T-cell (primary cell): ENCODE measurements around the gene PTPN2. TPM values are rescaled to one million over a fixed set of nuclear protein-coding genes. Genes with fewer than 3 reads are reported as not detected.
"Not testable (repeated sequence)": the region's sequence is repeated elsewhere in the genome, so short reads cannot be mapped to it uniquely, and the experiment has no call there.

Experiments used
- ATAC-seq, 4 experiments: fragments of 200-7000 bp in 3 of 4; fragments of 150-1000 bp in 1 of 4; cut with Tn5 transposase; replicated peaks in 1 of 4; 1 replicate in 3 of 4; 2 replicates in 1 of 4; pipeline ENCODE4 v1.10.0; 2021; ENCODE audit warnings: moderate library complexity in 3 of 4, mild to moderate bottlenecking in 2 of 4, moderate number of reproducible peaks in 1 of 4
- CTCF ChIA-PET, 2 donors: fragments of 300-600 bp; sonication (Branson Sonifier 250); formaldehyde crosslinking; loops; one replicate each; lab custom pipeline; 2022; ENCODE audit warnings: antibody characterized with exemption in 2 of 2; lab: Charles Lee
- POLR2A ChIA-PET, 2 donors: fragments of 300-600 bp; sonication (Branson Sonifier 250); formaldehyde crosslinking; loops; one replicate each; lab custom pipeline; 2022; ENCODE audit warnings: antibody characterized with exemption in 2 of 2; lab: Charles Lee
- DNase-seq, 35 experiments: peaks; one replicate each; pipeline versions ENCODE4 v3.0.0 to v3.0.0-alpha.2; 2013 to 2023
- H3K27ac ChIP-seq: one replicate; pipeline ENCODE4 v1.5.1; 2013; ENCODE audit warnings: low read length
- H3K27me3 ChIP-seq, 2 experiments: replicated peaks in 1 of 2; 1 replicate in 1 of 2; 2 replicates in 1 of 2; pipeline versions ENCODE4 v1.6.1 to v1.7.0; 2013; ENCODE audit warnings: low read length in 1 of 2, mixed read lengths in 1 of 2; ENCODE audit not compliant: control insufficient read depth in 2 of 2, insufficient read depth in 2 of 2; ENCODE audit errors: extremely low read depth in 1 of 2
- H3K36me3 ChIP-seq, 2 donors: 1 replicate in 1 of 2; 2 replicates in 1 of 2; pipeline versions ENCODE4 v1.6.1 to v1.7.0; 2013; ENCODE audit warnings: low read length in 1 of 2; ENCODE audit not compliant: control insufficient read depth in 2 of 2, insufficient read depth in 1 of 2; ENCODE audit errors: extremely low read depth in 1 of 2
- H3K4me1 ChIP-seq, 2 experiments: 1 replicate in 1 of 2; 2 replicates in 1 of 2; pipeline versions ENCODE4 v1.6.1 to v1.7.0; 2013; ENCODE audit warnings: low read length in 2 of 2, mixed read lengths in 1 of 2; ENCODE audit not compliant: insufficient read depth in 2 of 2, control insufficient read depth in 1 of 2; ENCODE audit errors: extremely low read depth in 1 of 2
- H3K4me3 ChIP-seq, 2 donors: 1 replicate in 1 of 2; 2 replicates in 1 of 2; pipeline versions ENCODE4 v1.5.1 to v1.7.0; 2013; ENCODE audit warnings: mild to moderate bottlenecking in 2 of 2, low read length in 1 of 2, moderate library complexity in 1 of 2; ENCODE audit not compliant: control insufficient read depth in 1 of 2; ENCODE audit errors: extremely low read depth in 1 of 2
- H3K9me3 ChIP-seq: 2 replicates; pipeline ENCODE4 v1.7.0; 2013
- H3K27ac Mint-ChIP-seq, 2 donors: one replicate each; pipeline ENCODE4 v1.8.0; 2020 to 2021; ENCODE audit warnings: mild to moderate bottlenecking in 2 of 2, mixed read lengths in 2 of 2
- H3K27me3 Mint-ChIP-seq, 2 donors: one replicate each; pipeline ENCODE4 v1.8.0; 2021 to 2022; ENCODE audit warnings: mixed read lengths in 2 of 2
- H3K36me3 Mint-ChIP-seq: one replicate; pipeline ENCODE4 v1.8.0; 2021; ENCODE audit warnings: mixed read lengths
- H3K4me1 Mint-ChIP-seq, 3 donors: one replicate each; pipeline ENCODE4 v1.8.0; 2020 to 2022; ENCODE audit warnings: mixed read lengths in 3 of 3, mild to moderate bottlenecking in 1 of 3
- H3K4me3 Mint-ChIP-seq, 3 donors: one replicate each; pipeline ENCODE4 v1.8.0; 2020 to 2022; ENCODE audit warnings: mild to moderate bottlenecking in 3 of 3, mixed read lengths in 3 of 3, moderate library complexity in 3 of 3
- H3K9me3 Mint-ChIP-seq, 3 donors: one replicate each; pipeline ENCODE4 v1.8.0; 2020 to 2022; ENCODE audit warnings: mixed read lengths in 3 of 3
- WGBS: methylation state at CpG from one replicate; pipeline ENCODE4 v1.1.5; 2013; ENCODE audit warnings: missing lambda C conversion rate; ENCODE audit not compliant: insufficient coverage; 5-methylcytosine and 5-hydroxymethylcytosine counted together
- total RNA-seq, 35 experiments: library from RNA in 6 of 35; stranded (reverse) in 6 of 35; fragments of 120-200 nt in 1 of 35; gene quantifications; one replicate each; pipeline versions ENCODE4 v1.2.1 to v1.2.4 and lab custom pipeline; 2013 to 2026

The PTPN2 gene
- total RNA-seq, 5 donors from 2014 or later (not counting 1 experiment from before 2014, with no cell fraction given), result 44.8 to 78.4 (median 57.2) TPM

DNA sequence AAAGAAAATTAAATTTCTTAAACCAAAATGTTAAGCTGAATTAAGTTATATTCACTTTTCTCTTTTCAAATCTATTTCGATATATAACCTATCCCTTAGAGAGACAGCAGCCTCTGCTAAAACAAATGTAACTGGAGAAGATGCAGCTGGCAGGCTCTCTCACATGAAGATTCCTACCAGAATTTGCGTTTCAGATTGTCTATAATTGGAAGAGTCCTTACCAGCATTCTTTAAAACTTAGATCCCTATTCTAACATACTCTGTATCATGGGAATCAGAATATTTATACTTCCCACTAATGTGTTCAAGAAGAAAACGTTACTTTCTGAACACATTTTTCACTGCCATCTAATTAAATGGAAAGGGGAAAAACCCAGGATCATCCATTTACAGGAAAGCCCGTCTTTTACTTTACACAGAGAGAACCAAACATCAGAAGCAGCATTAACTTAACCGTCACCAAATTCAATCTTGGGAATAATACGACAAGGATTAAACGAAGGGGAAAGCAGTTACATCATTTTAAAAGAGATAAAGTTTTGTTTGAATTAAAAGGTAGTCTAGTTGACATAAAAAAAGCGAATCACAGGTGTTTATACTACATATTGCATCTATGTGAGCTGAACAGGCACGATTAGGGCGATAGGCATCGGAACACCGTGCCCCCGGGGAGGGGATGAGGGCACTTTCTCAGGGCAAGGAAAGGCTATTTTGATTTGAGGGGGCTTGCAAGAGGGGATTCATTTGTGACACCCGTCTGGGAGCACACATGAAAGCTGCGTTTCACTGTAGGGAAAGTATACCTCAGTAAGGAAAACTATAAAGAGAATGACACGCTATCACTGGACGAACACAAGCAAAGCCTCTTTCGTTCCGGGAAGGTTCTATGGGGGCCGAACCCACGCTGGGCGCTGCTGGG is 1.3 kb downstream of the PTPN2 start:
- Histone ChIP-seq H3K9me3 (no peaks in the 10 kb centered on the region), H3K27me3 (no peaks in the 10 kb centered on the region), H3K4me3 (peak overlapping the region; percentile 76 to 79), H3K27ac (peak overlapping the region; percentile 58), H3K4me1 (peaks cover 26 to 36% of the 10 kb centered on the region in 2 experiments), H3K36me3 (no peaks in the 10 kb centered on the region)
- Mint-ChIP-seq H3K4me1 (peaks cover 63 to 71% (median 64%) of the 10 kb centered on the region in 3 donors), H3K27me3 (no peaks in the 10 kb centered on the region), H3K27ac (peak overlapping the region; percentile 37 to 91), H3K9me3 (no peaks in the 10 kb centered on the region), H3K36me3 (peaks cover 3% of the 10 kb centered on the region), H3K4me3 (peak overlapping the region; percentile 86 to 92 (median 90))
- DNase-seq, result peak in 3 of 35 experiments; percentile 2 to 23 (median 10)
- POLR2A ChIA-PET, result interaction anchor here (0.6 to 1.9 kb wide), 32 partner anchors 8 to 686 kb away, joined by 3 to 18 read pairs (median 6); partner anchors contain the start of genes CEP192 (in 2 of the 2) and AFG3L2 (in 1 of the 2)
- WGBS, result 0% methylated on average over 15 of the region's 22 CpGs
- CTCF ChIA-PET, result interaction anchor here (0.6 to 1.6 kb wide), 13 partner anchors 8 to 490 kb away, joined by 3 to 10 read pairs (median 4); partner anchors contain the start of genes CEP192 (in 1 of the 2), CEP76 (in 1 of the 2) and PSMG2 (in 1 of the 2)
- ATAC-seq, result no peak

DNA sequence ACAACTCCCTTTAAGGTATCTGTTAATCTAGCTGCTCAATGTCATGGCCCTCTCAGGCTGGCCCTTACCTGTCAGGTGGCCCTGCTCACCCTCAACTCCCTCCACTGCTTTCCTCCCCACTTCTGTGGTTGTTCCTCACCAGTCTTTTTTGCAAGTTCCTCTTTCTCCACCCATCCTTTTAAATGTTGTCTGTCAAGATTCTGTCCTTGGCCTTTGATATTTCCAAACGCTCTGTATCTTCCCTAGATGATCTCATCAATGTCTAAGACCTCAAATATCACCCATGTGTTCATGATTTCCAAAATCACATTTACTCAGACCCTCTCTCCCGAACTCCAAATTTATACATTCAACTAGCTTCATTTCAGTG is 3.5 kb downstream of the PTPN2 start:
- peak overlapping the region in 1 of 2 donors; percentile 6 for H3K27ac Mint-ChIP-seq
- H3K36me3 ChIP-seq, result no peaks in the 10 kb centered on the region
- no peak overlapping the region for H3K4me3 ChIP-seq
- H3K9me3 Mint-ChIP-seq, result no peaks in the 10 kb centered on the region
- peaks cover 74 to 83% (median 80%) of the 10 kb centered on the region in 3 donors for H3K4me1 Mint-ChIP-seq
- CTCF ChIA-PET, result no interaction called here
- no peaks in the 10 kb centered on the region for H3K9me3 ChIP-seq
- DNase-seq (no peak), ATAC-seq (no peak)
- 53% methylated on average over 2 of the region's 2 CpGs for WGBS
- H3K27me3 ChIP-seq, result no peaks in the 10 kb centered on the region
- H3K27ac ChIP-seq, result no peak overlapping the region
- H3K36me3 Mint-ChIP-seq, result peaks cover 13% of the 10 kb centered on the region
- H3K27me3 Mint-ChIP-seq, result no peaks in the 10 kb centered on the region
- POLR2A ChIA-PET, result interaction anchor here (0.5 to 0.7 kb wide), 2 partner anchors 9 to 17 kb away, joined by 3 to 4 read pairs; no protein-coding TSS in a partner anchor
- peaks cover 31 to 41% of the 10 kb centered on the region in 2 experiments for H3K4me1 ChIP-seq
- peak overlapping the region in 2 of 3 donors; percentile 22 to 86 for H3K4me3 Mint-ChIP-seq

DNA sequence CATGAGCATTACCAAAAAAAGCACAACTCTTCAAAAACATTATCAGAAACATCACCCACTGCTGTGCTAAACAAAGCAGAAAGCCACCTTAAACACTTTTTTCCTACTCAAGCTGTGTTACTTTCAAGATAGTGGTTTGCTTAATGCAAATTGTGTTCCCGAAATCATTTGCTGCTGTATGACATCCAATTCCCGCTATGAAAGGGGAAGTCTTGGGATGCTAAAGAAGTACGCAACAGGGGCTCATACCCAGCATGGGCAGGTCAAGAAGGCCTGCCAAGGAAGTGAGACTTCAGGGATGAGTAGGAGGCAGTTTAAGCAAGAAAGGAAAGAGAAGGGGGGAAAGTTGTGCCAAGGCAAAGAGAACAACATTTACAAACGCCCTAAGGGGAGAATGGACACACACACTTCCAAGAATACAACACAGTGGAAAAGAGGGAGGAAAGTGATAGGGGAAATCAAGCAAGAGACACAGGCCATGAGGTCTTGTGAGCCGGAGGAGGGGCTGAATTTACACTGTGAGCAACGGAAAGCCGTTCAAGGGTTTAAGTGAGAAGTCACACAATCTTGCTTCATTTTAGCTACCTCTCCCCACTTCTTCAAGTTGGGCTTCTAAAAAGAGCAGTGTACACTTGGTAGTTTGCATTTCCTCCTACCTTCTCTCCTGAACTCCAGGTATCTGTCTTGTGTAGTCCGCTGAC is 4.0 kb downstream of the PTPN2 start:
- POLR2A ChIA-PET, result interaction anchor here (0.5 to 0.7 kb wide), 3 partner anchors 9 to 16 kb away, joined by 3 to 6 read pairs (median 4); no protein-coding TSS in a partner anchor

DNA sequence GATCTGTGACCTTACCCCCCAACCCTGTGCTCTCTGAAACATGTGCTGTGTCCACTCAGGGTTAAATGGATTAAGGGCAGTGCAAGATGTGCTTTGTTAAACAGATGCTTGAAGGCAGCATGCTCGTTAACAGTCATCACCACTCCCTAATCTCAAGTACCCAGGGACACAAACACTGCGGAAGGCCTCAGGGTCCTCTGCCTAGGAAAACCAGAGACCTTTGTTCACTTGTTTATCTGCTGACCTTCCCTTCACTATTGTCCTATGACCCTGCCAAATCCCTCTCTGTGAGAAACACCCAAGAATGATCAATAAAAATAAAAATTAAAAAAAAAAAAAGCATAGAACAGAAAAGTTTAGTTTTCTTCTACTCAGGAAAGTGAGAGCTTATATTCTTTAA is 9.0 kb downstream of the PTPN2 start:
- CTCF ChIA-PET, result interaction anchor here (0.5 to 1.5 kb wide), 3 partner anchors 13 to 41 kb away, joined by 3 to 5 read pairs (median 4); no protein-coding TSS in a partner anchor
- not testable (repeated sequence) for ATAC-seq, H3K27ac ChIP-seq, H3K27ac Mint-ChIP-seq, DNase-seq, H3K27me3 ChIP-seq, H3K36me3 ChIP-seq, H3K9me3 ChIP-seq, H3K4me3 ChIP-seq, H3K4me3 Mint-ChIP-seq, H3K9me3 Mint-ChIP-seq, H3K27me3 Mint-ChIP-seq
- H3K4me1 Mint-ChIP-seq, result peaks cover 44 to 49% (median 49%) of the 10 kb centered on the region in 3 donors
- peaks cover 7 to 14% of the 10 kb centered on the region in 2 experiments for H3K4me1 ChIP-seq
- peaks cover 19% of the 10 kb centered on the region for H3K36me3 Mint-ChIP-seq
- POLR2A ChIA-PET, result interaction anchor here (0.5 to 0.7 kb wide), 5 partner anchors 8 to 411 kb away, joined by 3 to 4 read pairs (median 4); no protein-coding TSS in a partner anchor
- WGBS, result 100% methylated on average over 1 of the region's 2 CpGs

More for the DNA sequence above, 4.0 kb downstream of the PTPN2 start:
- Mint-ChIP-seq H3K27me3 (no peaks in the 10 kb centered on the region), H3K4me1 (peaks cover 71 to 82% (median 77%) of the 10 kb centered on the region in 3 donors), H3K4me3 (peak overlapping the region; percentile 4 to 86 (median 32)), H3K36me3 (peaks cover 15% of the 10 kb centered on the region), H3K27ac (peak overlapping the region; percentile 7 to 24), H3K9me3 (no peaks in the 10 kb centered on the region)
- Histone ChIP-seq H3K4me3 (no peak overlapping the region), H3K4me1 (peaks cover 31 to 41% of the 10 kb centered on the region in 2 experiments), H3K27ac (no peak overlapping the region), H3K36me3 (no peaks in the 10 kb centered on the region), H3K27me3 (no peaks in the 10 kb centered on the region), H3K9me3 (no peaks in the 10 kb centered on the region)
- WGBS, result 71% methylated on average over 4 of the region's 8 CpGs
- DNase-seq (no peak), ATAC-seq (no peak)
- CTCF ChIA-PET, result no interaction called here

DNA sequence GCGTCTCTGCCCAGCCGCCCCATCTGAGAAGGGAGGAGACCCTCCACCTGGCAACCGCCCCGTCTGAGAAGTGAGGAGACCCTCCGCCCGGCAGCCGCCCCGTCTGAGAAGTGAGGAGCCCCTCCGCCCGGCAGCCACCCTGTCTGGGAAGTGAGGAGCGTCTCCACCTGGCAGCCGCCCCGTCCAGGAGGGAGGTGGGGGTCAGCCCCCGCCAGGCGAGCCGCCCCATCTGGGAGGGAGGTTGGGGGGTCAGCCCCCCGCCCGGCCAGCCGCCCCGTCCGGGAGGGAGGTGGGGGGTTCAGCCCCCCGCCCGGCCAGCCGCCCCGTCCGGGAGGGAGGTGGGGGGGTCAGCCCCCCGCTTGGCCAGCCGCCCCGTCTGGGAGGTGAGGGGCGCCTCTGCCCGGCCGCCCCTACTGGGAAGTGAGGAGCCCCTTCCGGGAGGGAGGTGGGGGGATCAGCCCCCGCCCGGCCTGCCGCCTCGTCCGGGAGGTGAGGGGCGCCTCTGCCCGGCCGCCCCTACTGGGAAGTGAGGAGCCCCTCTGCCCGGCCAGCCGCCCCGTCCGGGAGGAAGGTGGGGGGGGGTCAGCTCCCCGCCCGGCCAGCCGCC is 10.0 kb downstream of the PTPN2 start:
- H3K27me3 Mint-ChIP-seq, H3K9me3 Mint-ChIP-seq, DNase-seq, H3K36me3 ChIP-seq, H3K27ac Mint-ChIP-seq, POLR2A ChIA-PET, ATAC-seq, H3K4me3 Mint-ChIP-seq, CTCF ChIA-PET, H3K27me3 ChIP-seq, H3K9me3 ChIP-seq, H3K27ac ChIP-seq, H3K4me3 ChIP-seq: not testable (repeated sequence)
- H3K36me3 Mint-ChIP-seq, result peaks cover 19% of the 10 kb centered on the region
- peaks cover 7 to 10% of the 10 kb centered on the region in 2 experiments for H3K4me1 ChIP-seq
- peaks cover 37 to 43% (median 40%) of the 10 kb centered on the region in 3 donors for H3K4me1 Mint-ChIP-seq
- no CpG with 5 or more reads among the region's 48 CpGs for WGBS
